Measurements from ENCODE around the gene ACO1. TPM values are rescaled to one million over a fixed set of nuclear protein-coding genes. Genes with fewer than 3 reads are reported as not detected.

Gene ACO1
- total and polyA plus RNA-seq, 7 donors: 11.4 to 54.2 (median 37.2) TPM

DNA sequence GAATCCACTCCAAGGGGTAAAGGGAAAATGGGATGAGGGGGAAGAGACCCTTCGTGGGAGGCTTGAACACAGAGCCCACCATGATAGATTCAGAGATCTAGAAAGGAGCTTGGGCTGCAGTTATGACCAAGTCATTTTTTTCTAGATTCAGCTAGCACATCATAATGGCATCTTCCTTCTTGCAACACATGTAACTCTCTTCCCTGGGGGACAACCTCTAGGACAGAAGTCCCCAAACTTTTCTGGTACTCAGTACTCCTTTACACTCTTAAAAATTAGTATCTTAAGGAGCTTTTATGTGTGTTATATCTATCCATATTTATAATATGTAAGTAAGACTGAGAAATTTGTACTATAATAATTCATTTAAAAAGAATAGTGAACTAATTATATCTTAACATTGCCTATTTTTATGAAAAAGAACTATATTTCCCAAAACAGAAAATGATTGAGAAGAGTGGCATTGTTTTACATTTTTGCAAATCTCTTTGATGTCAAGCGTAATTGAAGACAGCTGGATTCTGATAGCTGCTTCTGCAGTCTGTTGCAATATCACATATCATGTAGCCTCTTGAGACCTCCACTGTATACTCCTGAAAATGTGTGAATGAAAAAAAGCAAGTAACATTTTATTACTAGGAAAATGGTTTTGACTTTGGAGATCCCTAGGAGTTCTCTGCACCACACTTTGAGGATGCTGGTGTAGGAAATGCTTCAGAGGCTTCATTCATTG, 875 bp downstream of the ACO1 start:
- H3K9me3 ChIP-seq: no peaks in the 10 kb centered on the region
- H3K27me3 ChIP-seq: no peaks in the 10 kb centered on the region
- WGBS, 2 donors: 49 to 59% methylated on average over 2 of the region's 2 CpGs
- intact Hi-C loops (cut with DNase I): loop anchor here (5.0 kb wide), 1 partner anchor 72 kb away; no protein-coding TSS in a partner anchor
- peak overlapping the region; percentile 89 to 95 (median 92) for H3K27ac ChIP-seq
- DNase-seq: no peak
- peaks cover 0 to 43% (median 35%) of the 10 kb centered on the region in 4 donors for H3K4me1 ChIP-seq
- no peaks in the 10 kb centered on the region for H3K36me3 ChIP-seq
- peak overlapping the region; percentile 58 to 84 (median 77) for H3K4me3 ChIP-seq
- TF ChIP-seq POLR2AphosphoS5 (IDR thresholded peaks at IDR 0.05) (no peak), CTCF (IDR thresholded peaks at IDR 0.05) (no peak), EP300 (IDR thresholded peaks at IDR 0.05) (no peak), POLR2A (IDR thresholded peaks at IDR 0.05) (no peak)

DNA sequence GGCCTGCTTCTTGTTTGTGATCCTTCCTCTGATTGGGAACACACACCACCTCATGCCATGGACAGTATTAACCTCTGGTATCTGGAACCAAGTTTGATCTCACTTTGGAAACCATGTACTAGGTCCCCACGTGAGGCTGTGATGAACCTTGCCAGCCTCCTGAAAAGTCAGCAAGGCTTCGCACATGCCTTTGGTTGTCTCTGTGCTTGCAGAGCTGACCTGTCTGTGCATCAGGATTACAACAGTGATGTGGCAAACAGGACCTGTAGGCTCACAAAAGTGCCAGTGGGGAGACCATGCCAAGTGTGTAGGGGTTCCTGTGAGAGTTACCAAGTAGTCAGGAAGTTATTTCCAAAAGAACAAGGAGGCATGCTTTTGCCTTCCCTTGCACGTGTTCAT, 1.4 kb downstream of the ACO1 start:
- peaks cover 0 to 43% (median 35%) of the 10 kb centered on the region in 4 donors for H3K4me1 ChIP-seq
- no peaks in the 10 kb centered on the region for H3K9me3 ChIP-seq
- intact Hi-C loops (cut with DNase I): loop anchor here (5.0 kb wide), 1 partner anchor 71 kb away; no protein-coding TSS in a partner anchor
- peak overlapping the region in 2 of 4 donors; percentile 90 to 95 for H3K27ac ChIP-seq
- H3K27me3 ChIP-seq: no peaks in the 10 kb centered on the region
- WGBS, 2 donors: 85 to 92% methylated on average over 3 of the region's 3 CpGs
- no peak for TF ChIP-seq POLR2AphosphoS5 (IDR thresholded peaks at IDR 0.05)
- TF ChIP-seq CTCF (IDR thresholded peaks at IDR 0.05): no peak
- TF ChIP-seq EP300 (IDR thresholded peaks at IDR 0.05): no peak
- TF ChIP-seq POLR2A (IDR thresholded peaks at IDR 0.05): no peak
- DNase-seq: no peak
- H3K4me3 ChIP-seq: peak overlapping the region in 1 of 4 donors; percentile 74
- no peaks in the 10 kb centered on the region for H3K36me3 ChIP-seq

DNA sequence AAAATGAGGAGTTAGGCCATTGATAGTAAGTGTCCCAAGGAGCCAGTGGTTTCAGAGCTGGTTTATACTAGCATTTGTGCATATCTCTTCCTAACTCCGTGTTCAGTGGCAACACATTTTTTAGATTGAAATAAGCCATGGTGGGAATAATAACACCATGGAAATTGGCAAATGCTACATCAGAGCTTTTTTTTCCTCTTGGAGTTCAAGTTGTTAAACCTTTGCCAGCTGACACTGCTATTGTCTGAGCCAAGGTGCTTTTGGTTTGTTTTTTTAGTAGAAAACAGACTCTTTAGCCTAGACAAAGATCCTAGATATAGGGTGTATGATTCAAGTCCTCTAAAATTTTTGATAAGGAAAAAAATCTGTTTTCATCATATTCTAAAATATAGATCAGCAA, 2.8 kb downstream of the ACO1 start:
- no peak for DNase-seq
- Histone ChIP-seq H3K4me3 (no peak overlapping the region), H3K27ac (no peak overlapping the region), H3K27me3 (no peaks in the 10 kb centered on the region), H3K4me1 (peaks cover 0 to 43% (median 35%) of the 10 kb centered on the region in 4 donors), H3K36me3 (no peaks in the 10 kb centered on the region), H3K9me3 (no peaks in the 10 kb centered on the region)
- TF ChIP-seq EP300 (IDR thresholded peaks at IDR 0.05): no peak
- TF ChIP-seq POLR2A (IDR thresholded peaks at IDR 0.05): no peak
- TF ChIP-seq POLR2AphosphoS5 (IDR thresholded peaks at IDR 0.05): no peak
- TF ChIP-seq CTCF (IDR thresholded peaks at IDR 0.05): no peak
- intact Hi-C loops (cut with DNase I): loop anchor here (5.0 kb wide), 1 partner anchor 70 kb away; no protein-coding TSS in a partner anchor
- WGBS, 2 donors: 89 to 95% methylated on average over 1 of the region's 1 CpG

DNA sequence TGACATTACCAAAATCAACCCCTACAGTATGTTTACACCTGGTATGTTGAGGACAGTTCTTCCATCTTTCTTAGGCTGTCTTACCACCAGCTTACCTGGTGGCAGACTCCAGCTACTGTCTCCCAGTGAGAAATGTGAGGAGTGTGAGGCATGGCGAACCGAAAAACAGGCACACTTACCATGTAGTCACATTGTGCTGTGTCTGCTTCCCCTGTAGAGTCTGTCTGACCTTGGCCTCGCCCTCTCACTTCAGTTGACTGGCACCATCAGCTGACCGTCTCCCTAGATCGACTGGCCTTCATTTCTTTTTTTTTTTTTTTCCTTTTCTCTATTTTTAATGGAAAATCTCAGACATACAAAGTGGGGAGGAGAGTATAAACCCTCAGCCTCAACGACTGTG, 4.9 kb downstream of the ACO1 start:
- TF ChIP-seq POLR2A (IDR thresholded peaks at IDR 0.05): no peak
- no peak for TF ChIP-seq POLR2AphosphoS5 (IDR thresholded peaks at IDR 0.05)
- TF ChIP-seq CTCF (IDR thresholded peaks at IDR 0.05): no peak
- no peak for TF ChIP-seq EP300 (IDR thresholded peaks at IDR 0.05)
- peaks cover 0 to 40% (median 28%) of the 10 kb centered on the region in 4 donors for H3K4me1 ChIP-seq
- intact Hi-C loops (cut with DNase I): loop anchor here (5.0 kb wide), 1 partner anchor 68 kb away; no protein-coding TSS in a partner anchor
- 93 to 94% methylated on average over 6 of the region's 6 CpGs for whole genome bisulfite sequencing, 2 donors
- no peak for DNase-seq
- H3K4me3 ChIP-seq: no peak overlapping the region
- H3K36me3 ChIP-seq: no peaks in the 10 kb centered on the region
- no peaks in the 10 kb centered on the region for H3K27me3 ChIP-seq
- no peaks in the 10 kb centered on the region for H3K9me3 ChIP-seq
- H3K27ac ChIP-seq: no peak overlapping the region
